Tongue (tissue), 2 donors: ENCODE data around the gene THSD7B. TPM values are rescaled to one million over a fixed set of nuclear protein-coding genes. Genes with fewer than 3 reads are reported as not detected.

Experiments used
- DNase-seq: peaks from one replicate; pipeline ENCODE4 v3.0.0-alpha.2; 2015
- total RNA-seq: library from RNA; depleted of rRNA; stranded (reverse); fragments of >200 nt; gene quantifications from one replicate; pipeline ENCODE4 v1.2.3, GENCODE V29; 2014

THSD7B gene
- total RNA-seq, 1 donor from 2014 or later, result 9.8 TPM

DNA sequence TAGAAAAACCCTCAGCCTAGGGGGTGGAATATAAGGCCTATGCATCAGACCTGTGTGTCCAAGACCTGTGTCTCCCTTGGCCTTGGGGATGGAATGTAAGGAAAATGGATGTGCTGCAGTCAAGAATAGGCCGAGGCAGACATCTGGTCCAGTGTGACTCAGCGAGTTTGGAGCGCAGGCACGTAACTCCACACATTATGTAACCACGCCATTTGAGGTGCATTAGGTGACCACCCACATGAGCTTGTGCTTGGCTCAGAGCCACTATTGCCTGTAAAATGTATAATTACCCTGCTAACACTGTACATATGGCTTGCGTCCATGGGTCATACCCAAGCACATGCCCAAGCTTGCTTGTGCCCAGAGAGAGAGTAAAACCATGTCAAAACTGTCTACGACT lies 618.0 kb downstream of the THSD7B start:
- no peak for DNase-seq

- no peak for DNase-seq
Measured at GRCh38 chr2:137387044-137387443, 621.7 kb downstream of the THSD7B start.

- no peak for DNase-seq
Measured at GRCh38 chr2:137405496-137405895, 640.2 kb downstream of the THSD7B start.

GRCh38 chr2:137411585-137411984 lies 646.2 kb downstream of the THSD7B start:
- no peak for DNase-seq

DNA sequence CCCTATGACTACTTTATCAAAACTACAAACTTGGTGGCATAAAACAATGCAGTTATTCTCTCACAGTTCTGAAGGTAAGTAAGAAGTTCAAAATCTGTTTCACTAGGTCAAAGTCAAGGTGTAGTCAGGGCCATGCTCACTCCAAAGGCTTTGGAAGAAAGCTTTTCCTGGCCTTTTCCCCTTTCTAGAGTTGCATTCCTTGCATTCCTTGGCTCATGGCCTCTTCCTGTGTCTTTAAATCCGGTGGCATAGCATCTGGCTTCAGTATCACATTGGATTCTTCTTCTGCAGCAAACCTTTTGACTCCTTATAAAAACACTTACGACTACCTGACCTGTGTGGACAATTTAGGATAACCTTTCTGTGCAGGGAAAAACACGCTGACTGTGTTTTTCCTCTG lies 655.4 kb downstream of the THSD7B start:
- no peak for DNase-seq

GRCh38 chr2:137435162-137435561 lies 669.8 kb downstream of the THSD7B start:
- DNase-seq, result no peak

GRCh38 chr2:137437386-137437785 lies 672.0 kb downstream of the THSD7B start:
- no peak for DNase-seq

- DNase-seq, result no peak
Measured at GRCh38 chr2:137444970-137445369, 679.6 kb downstream of the THSD7B start.

DNA sequence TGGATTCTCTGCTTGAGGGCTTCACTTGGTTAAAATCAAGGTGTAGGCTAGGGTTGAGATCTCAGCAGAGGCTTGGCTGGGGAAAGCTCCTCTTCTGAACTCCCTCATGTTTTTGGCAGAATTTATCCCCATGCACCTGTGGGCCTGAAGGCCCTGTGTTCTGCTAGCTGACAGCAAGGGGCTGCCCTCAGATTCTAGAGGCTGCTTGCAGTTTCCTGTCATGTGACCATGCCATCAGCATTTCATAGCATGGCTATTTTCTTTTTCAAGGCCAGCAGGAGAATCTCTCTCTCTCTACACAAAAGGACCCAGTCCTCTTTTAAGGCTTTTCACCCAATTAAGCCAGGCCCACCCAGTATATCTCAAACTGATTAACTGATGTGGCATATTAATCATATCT lies 684.1 kb downstream of the THSD7B start:
- no peak for DNase-seq

DNA sequence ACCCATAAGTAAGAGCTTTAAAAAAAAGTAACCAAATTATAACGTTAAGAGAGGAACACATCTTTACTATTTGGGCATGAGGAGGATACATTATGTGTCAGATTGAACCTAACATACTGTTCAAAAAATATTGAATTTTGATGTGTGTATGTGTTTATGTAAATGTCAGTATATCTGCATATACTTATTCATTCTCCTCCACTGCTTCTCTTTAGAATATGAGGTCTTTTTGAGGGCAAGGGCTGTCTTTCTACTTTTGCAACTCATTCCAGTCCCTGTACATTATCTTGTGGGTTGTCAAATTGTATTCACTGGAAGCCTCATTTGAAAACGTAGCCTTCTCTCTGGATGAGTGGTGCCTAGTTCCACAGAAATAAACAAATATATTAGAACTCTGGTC lies 689.5 kb downstream of the THSD7B start:
- no peak for DNase-seq

DNA sequence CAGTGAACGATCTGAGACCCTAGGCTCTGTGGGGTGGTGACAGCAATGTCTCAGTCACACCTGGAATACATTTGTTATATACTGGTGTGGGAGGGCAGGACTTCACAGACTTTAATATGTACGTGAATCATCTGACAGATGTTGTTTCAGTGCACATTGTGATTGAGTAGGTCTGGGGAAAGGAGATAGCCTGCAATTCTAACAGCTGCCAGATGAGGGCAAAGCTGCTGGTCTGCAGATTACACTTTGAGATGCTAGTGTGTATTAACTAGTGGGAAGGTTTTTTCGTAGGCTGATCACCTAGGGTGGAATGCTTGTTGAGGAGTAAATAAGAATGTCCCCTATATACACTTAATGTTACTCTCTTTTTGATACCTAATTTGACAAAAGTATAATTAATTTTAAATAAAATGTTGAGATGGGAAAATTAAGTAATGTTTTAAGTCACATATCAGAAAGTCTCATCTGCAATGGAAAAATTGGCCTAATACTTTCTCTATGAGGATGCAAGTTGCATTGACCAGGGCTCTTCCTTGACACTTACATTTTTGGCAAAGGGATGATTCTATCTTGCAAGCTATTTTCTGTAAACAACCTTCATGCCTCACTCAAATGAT lies 702.0 kb downstream of the THSD7B start:
- DNase-seq, result peak; percentile 47

DNA sequence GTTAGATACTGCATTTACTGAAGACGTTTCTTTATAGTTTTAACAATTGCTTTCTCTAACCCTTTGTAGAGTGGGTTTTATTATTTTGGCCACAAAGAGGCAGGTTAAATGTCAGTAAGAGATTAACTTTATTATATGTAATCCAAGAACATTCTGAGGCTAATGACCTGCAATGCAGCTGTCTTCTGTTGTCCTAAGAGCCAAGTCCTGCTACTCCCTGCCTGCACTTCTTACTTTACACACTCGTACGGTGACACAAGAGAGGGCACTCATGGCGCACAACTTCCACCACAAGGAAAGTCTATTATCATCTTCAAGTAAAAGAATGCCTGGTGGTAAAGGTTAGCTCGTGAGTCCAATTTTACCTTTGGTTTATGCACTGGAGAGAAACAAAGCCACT lies 727.9 kb downstream of the THSD7B start:
- DNase-seq, result peak; percentile 18

GRCh38 chr2:137500599-137500998 lies 735.3 kb downstream of the THSD7B start:
- no peak for DNase-seq

DNA sequence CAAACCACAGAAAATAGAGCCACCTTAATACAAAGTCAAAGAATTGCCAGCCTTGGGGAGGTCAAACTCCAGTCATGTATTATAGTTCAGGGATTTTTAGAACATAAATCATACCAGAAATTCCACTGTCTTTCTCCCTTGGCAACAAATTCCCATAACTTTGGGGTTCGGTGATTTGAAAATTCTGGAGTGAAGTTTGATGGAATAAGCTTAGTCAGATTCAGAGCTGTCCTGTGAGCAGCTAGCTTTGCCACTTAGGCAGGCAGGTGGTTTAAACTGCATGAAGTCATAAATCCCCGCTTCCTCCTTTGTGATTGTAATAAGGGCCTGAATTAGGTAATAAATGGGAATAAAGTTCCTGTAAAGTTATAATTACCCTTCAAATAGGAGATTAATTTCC lies 741.9 kb downstream of the THSD7B start:
- DNase-seq, result no peak

DNA sequence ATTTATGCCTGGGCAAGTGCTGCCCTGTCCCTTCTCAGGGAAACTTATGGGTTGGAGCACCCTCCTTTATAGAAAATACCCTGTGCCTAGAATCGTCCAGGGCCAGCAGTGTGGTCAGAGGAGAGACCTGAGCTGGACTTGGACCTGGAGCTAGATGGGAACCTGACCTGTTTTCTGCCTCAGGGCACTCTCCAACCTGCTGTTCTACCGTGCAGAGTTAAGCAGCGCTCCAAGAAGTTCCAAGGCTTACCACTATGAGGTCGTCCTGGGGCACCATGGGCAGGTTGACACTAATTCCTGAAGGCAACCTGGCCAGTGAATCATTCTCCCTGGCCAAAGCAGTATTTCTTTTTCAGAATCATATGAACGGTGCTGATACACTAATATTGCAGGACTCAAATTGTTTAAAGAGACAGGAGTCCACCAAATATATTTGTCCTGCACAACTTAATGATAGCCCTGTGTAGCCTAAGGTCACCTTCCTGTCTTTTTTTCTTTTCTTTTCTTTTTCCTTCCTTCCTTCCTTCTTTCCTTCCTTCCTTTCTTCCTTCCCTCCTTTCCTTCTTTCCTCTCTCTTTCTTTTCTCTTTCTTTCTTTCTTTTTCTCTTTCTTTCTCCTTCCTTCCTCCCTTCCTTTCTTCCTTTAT lies 743.5 kb downstream of the THSD7B start:
- DNase-seq, result no peak

GRCh38 chr2:137511526-137511925 lies 746.2 kb downstream of the THSD7B start:
- DNase-seq, result no peak

DNA sequence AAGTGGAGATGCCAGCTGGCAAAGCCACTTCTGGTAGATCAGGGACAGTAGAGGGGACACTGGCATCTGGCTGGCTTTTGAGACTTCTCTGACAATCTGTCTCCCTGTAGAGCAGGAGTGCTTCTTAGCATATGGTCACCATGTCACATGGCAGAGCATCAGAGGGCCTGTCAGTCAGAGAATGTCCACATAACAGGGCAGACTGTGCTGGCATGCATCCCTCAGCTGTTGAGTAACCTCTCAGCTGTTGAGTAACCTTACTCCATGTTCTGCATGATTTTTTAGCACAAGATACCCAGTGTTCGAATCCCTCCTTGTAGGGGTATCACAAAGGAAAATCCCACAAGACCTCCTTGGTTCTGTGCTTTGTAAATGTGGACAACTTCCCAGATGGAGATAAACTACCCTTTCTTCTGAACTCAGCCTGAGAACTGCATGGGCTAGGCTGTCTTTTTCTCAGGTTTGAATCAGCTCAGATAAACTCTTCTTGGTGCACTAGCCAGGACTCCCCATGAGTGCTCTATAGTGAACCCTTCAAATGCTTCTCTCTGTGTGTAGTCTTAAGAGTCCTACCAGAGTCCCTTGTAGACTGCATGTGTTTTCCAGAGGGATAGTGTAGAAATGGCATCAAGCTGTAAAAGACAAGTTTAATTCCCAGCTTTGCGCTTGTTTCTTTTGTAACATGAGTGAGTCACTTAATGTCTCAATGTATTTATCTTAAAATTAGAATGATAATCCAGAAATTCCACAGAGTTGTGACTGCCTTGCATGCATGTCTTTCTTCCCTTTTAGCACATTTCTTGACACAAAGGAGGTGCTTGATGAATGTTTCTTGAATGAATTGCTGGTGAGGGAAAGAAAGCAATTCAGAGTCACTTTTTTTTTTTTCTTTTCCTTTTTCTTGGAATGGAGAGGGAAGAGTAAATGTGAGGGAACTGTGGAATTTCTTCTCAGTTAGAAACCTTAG lies 756.6 kb downstream of the THSD7B start:
- DNase-seq, result peak; percentile 13

GRCh38 chr2:137522620-137523011 lies 757.3 kb downstream of the THSD7B start:
- DNase-seq, result no peak

GRCh38 chr2:137523931-137524330 lies 758.6 kb downstream of the THSD7B start:
- DNase-seq, result no peak

DNA sequence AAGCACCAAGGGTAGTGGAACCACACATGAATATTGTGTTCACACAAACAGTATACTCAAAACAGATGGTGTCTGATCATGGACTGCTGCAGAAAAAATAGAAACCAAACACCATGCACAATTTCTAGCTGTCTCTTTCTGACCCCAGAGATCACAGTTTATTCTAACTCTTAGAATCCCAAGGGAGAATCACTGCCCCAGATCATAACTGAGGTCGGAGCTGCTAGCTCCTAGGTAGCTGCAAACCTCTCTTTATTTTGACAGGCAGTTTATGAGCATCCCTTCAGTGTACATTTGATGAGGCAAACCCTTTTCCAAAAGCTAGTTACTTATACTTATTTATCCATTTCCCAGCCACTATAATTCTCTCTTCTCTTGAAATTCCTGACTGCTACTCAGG lies 759.8 kb downstream of the THSD7B start:
- no peak for DNase-seq

DNA sequence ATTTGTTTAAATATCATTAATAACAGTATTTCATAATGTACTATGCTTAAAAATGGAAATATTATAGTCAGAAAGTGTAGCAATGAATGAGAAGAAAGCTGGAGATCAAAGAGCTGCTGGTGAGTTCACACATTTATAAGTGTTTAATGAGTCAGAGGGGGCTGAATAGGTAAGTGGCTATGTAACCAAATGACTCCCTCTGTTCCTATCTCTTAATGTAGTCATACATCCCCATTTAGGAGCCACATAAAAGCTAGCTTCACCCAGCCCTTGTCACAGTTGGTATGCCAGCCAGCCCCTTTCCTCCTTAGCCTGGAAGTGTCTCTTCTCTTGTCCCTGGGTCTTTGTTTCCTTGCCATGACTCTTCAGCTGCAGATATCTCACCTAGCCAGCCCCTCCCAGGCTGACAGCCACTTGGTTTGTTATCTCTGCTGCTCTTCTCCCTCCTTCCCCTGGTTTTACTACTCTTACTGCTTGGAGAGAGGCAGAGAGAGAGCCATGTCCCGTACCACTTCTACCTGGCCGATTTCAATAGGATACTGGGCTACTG lies 760.4 kb downstream of the THSD7B start:
- DNase-seq, result no peak

DNA sequence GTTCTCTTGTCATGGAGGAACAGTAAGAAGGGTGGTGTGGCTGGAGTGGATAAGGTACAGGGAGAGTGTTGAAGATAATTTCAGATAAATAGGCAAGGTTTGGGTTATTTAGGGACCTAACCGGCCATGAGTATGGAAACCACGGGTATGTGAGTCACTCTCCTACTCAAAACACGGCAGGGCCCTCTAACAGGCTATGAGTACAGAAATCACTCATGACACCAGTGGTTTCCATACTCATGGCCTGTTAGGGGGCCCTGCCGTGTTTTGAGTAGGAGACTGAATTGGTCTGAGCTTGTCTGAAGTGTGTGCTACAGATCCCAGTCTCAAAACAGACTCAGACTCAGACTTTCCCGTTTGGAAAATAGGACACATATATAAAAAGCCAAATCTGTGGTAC lies 770.6 kb downstream of the THSD7B start:
- no peak for DNase-seq

- DNase-seq, result no peak
Measured at GRCh38 chr2:137539336-137539735, 774.0 kb downstream of the THSD7B start.
